Central memory CD8-positive, alpha-beta T cell (primary cell): Measurements from ENCODE around the gene DYNLRB2.

ENCODE experiments used
- ATAC-seq: fragments of 150-1000 bp; cut with Tn5 transposase; replicated peaks from 2 replicates; pipeline ENCODE4 v1.10.0; 2022; ENCODE audit warnings: mild to moderate bottlenecking, moderate FRiP score, moderate number of reproducible peaks; ENCODE audit not compliant: poor library complexity, severe bottlenecking; ENCODE audit errors: extremely low read depth
- DNase-seq, 2 donors: peaks; one replicate each; pipeline ENCODE4 v3.0.0; 2021; ENCODE audit warnings: low spot score in 2 of 2
- H3K27ac Mint-ChIP-seq: one replicate; pipeline ENCODE4 v1.8.0; 2022; ENCODE audit warnings: low read depth, mild to moderate bottlenecking, moderate library complexity, mixed read lengths
- H3K27me3 Mint-ChIP-seq: one replicate; pipeline ENCODE4 v1.8.0; 2022; ENCODE audit warnings: mixed read lengths
- H3K36me3 Mint-ChIP-seq: one replicate; pipeline ENCODE4 v1.8.0; 2022; ENCODE audit warnings: mild to moderate bottlenecking, moderate library complexity, mixed read lengths; ENCODE audit not compliant: insufficient read depth
- H3K4me1 Mint-ChIP-seq: one replicate; pipeline ENCODE4 v1.8.0; 2022; ENCODE audit warnings: mixed read lengths
- H3K4me3 Mint-ChIP-seq: one replicate; pipeline ENCODE4 v1.8.0; 2022; ENCODE audit warnings: mild to moderate bottlenecking, moderate library complexity, mixed read lengths
- H3K9me3 Mint-ChIP-seq: one replicate; pipeline ENCODE4 v1.8.0; 2022; ENCODE audit warnings: mixed read lengths

The DYNLRB2 gene

GRCh38 chr16:80540516-80541305 lies at the start of gene DYNLRB2:
DYNLRB2 (plus strand) TSS chr16:80540993; CDS start chr16:80541077, 84 bp downstream.
- H3K9me3 Mint-ChIP-seq: peaks cover 6% of the 10 kb centered on the region
- H3K27me3 Mint-ChIP-seq: no peaks in the 10 kb centered on the region
- ATAC-seq: peak; percentile 96
- peak within 1 kb of the TSS; percentile 83 for H3K4me3 Mint-ChIP-seq
- peaks cover 16% of the 10 kb centered on the region for H3K4me1 Mint-ChIP-seq
- DNase-seq: peak; percentile 83 to 90
- peaks cover 14% of the 10 kb centered on the region for H3K36me3 Mint-ChIP-seq
- peak within 1 kb of the TSS; percentile 95 for H3K27ac Mint-ChIP-seq

DNA sequence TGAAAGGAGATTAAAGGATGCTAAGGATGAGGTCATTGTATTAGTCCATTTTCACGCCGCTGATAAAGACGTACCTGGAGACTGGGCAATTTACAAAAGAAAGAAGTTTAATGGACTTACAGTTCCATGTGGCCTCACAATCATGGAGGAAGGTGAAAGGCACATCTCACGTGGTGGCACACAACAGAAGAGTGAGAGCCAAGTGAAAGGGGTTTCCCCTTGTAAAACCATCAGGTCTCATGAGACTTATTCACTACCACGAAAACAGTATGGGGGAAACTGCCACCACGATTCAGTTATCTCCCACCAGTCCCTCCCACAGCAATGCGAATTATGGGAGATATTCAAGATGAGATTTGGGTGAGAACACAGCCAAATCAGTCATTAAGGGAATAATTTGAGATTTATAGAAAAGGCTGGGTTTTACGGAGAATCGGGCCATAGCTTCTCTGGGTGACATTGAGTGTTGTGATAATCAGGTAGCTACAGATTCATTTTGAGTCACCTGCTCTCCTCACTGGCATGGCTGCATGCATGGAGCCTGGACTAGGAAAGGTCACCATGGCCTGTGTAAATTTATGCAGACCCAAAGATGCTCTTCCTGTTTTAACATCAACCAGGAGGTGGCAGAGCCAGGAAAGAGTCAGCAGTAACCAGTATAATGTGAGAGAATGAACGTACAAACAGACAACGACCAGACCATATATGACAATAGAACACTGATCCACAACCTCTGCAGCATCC lies 40.5 kb upstream of the DYNLRB2 start:
- H3K4me1 Mint-ChIP-seq: no peaks in the 10 kb centered on the region
- peaks cover 1% of the 10 kb centered on the region for H3K36me3 Mint-ChIP-seq
- no peaks in the 10 kb centered on the region for H3K9me3 Mint-ChIP-seq
- DNase-seq: no peak
- no peak overlapping the region for H3K4me3 Mint-ChIP-seq
- no peak for ATAC-seq
- H3K27ac Mint-ChIP-seq: no peak overlapping the region
- peaks cover 11% of the 10 kb centered on the region for H3K27me3 Mint-ChIP-seq

DNA sequence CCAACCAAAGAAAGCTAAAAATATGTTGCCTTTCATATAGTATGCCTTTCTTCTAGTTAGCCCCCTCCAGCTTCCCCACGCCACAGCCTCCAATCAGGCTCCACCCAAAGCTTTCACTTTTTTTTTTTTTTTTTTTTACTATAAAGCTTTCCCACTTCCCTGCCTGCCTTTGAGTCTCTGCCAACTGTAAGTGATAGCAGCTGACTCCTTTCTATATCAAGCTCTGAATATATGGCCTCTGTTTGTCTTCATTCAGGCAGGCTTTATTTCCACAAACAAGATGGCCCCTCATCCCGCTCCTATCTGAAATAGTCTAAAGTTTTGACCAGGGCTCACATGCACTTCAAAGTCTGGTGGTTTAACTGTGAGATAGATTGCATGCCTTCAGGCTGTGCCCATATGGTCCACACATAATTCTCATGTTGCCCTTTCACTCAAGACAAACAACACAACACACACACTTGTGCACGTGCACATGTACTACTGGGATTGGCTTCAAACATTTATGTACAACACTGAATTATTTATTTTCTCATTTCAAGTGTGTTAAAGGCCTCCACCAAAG lies 39.8 kb upstream of the DYNLRB2 start:
- ATAC-seq: no peak
- peaks cover 3% of the 10 kb centered on the region for H3K27me3 Mint-ChIP-seq

GRCh38 chr16:80503107-80503506 lies 37.7 kb upstream of the DYNLRB2 start:
- Mint-ChIP-seq H3K36me3 (no peaks in the 10 kb centered on the region), H3K4me3 (no peak overlapping the region), H3K27ac (no peak overlapping the region), H3K9me3 (no peaks in the 10 kb centered on the region), H3K27me3 (peaks cover 18% of the 10 kb centered on the region), H3K4me1 (no peaks in the 10 kb centered on the region)
- DNase-seq: no peak
- no peak for ATAC-seq

More for the DNA sequence above, 39.8 kb upstream of the DYNLRB2 start:
- H3K4me3 Mint-ChIP-seq: no peak overlapping the region
- no peak for DNase-seq
- H3K9me3 Mint-ChIP-seq: no peaks in the 10 kb centered on the region
- H3K4me1 Mint-ChIP-seq: no peaks in the 10 kb centered on the region
- no peak overlapping the region for H3K27ac Mint-ChIP-seq
- peaks cover 1% of the 10 kb centered on the region for H3K36me3 Mint-ChIP-seq

GRCh38 chr16:80507538-80507937 lies 33.3 kb upstream of the DYNLRB2 start:
- H3K27ac Mint-ChIP-seq: no peak overlapping the region
- DNase-seq (no peak), ATAC-seq (no peak)
- no peaks in the 10 kb centered on the region for H3K9me3 Mint-ChIP-seq
- H3K4me3 Mint-ChIP-seq: no peak overlapping the region
- no peaks in the 10 kb centered on the region for H3K36me3 Mint-ChIP-seq
- H3K4me1 Mint-ChIP-seq: no peaks in the 10 kb centered on the region
- peaks cover 45% of the 10 kb centered on the region for H3K27me3 Mint-ChIP-seq

DNA sequence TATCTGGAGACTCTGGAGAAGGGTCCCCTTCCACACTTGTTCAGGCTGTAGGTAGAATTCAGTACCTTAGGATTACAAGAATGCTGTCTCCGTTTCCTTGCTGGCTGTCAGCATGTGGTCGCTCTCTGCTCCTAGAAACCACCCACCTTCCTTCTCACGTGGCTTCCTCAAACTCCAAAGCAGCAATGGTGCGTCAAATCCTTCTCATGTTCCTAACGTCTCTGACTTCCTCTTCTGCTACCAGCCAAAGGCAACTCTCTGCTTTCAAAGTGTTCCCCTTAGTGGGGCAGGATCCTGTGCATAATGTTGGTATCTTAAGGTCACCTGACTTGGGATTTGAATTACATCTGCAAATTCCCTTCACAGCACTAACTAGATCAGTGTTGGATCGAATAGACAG lies 30.9 kb upstream of the DYNLRB2 start:
- peaks cover 57% of the 10 kb centered on the region for H3K27me3 Mint-ChIP-seq
- no peaks in the 10 kb centered on the region for H3K36me3 Mint-ChIP-seq
- no peak for ATAC-seq
- H3K4me1 Mint-ChIP-seq: no peaks in the 10 kb centered on the region
- H3K27ac Mint-ChIP-seq: no peak overlapping the region
- no peak overlapping the region for H3K4me3 Mint-ChIP-seq
- no peaks in the 10 kb centered on the region for H3K9me3 Mint-ChIP-seq
- no peak for DNase-seq

- no peaks in the 10 kb centered on the region for H3K4me1 Mint-ChIP-seq
- peaks cover 48% of the 10 kb centered on the region for H3K27me3 Mint-ChIP-seq
Observed at GRCh38 chr16:80511824-80512592, 28.8 kb upstream of the DYNLRB2 start.

GRCh38 chr16:80512593-80512853 lies 28.3 kb upstream of the DYNLRB2 start:
- no peaks in the 10 kb centered on the region for H3K4me1 Mint-ChIP-seq

More at GRCh38 chr16:80511824-80512592, 28.8 kb upstream of the DYNLRB2 start:
- Mint-ChIP-seq H3K27ac (no peak overlapping the region), H3K9me3 (no peaks in the 10 kb centered on the region), H3K4me3 (no peak overlapping the region), H3K36me3 (no peaks in the 10 kb centered on the region)
- DNase-seq (no peak), ATAC-seq (no peak)

DNA sequence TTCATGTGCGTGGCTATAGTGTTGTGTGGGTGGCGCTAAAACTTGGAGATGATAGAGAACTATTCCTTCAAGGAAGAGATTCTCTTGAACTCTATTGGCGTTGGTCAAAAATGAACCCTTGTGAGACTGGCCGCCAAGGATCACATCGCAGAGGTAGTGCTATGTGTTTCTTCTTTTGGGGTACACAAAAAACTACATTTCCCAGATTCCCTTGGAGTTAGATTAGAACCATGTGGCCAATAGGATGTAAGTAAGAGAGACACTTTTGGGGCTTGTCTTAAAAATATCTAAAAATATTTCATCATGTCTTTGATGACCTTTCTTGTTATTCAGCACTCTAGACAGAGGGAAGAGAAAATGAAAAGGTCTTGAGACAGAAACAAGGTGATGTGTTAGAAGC lies 25.4 kb upstream of the DYNLRB2 start:
- Mint-ChIP-seq H3K4me1 (peaks cover 16% of the 10 kb centered on the region), H3K27me3 (peaks cover 18% of the 10 kb centered on the region), H3K4me3 (no peak overlapping the region), H3K9me3 (no peaks in the 10 kb centered on the region), H3K27ac (no peak overlapping the region), H3K36me3 (no peaks in the 10 kb centered on the region)
- ATAC-seq: no peak
- DNase-seq: no peak

More at GRCh38 chr16:80512593-80512853, 28.3 kb upstream of the DYNLRB2 start:
- DNase-seq (no peak), ATAC-seq (no peak)
- no peaks in the 10 kb centered on the region for H3K36me3 Mint-ChIP-seq
- H3K9me3 Mint-ChIP-seq: no peaks in the 10 kb centered on the region
- no peak overlapping the region for H3K27ac Mint-ChIP-seq
- H3K27me3 Mint-ChIP-seq: peaks cover 43% of the 10 kb centered on the region
- H3K4me3 Mint-ChIP-seq: no peak overlapping the region

GRCh38 chr16:80517846-80518245 lies 22.9 kb upstream of the DYNLRB2 start:
- H3K36me3 Mint-ChIP-seq: no peaks in the 10 kb centered on the region
- no peak for DNase-seq
- H3K4me1 Mint-ChIP-seq: peaks cover 16% of the 10 kb centered on the region
- no peak for ATAC-seq
- no peak overlapping the region for H3K4me3 Mint-ChIP-seq
- no peak overlapping the region for H3K27ac Mint-ChIP-seq
- H3K9me3 Mint-ChIP-seq: no peaks in the 10 kb centered on the region
- peaks cover 12% of the 10 kb centered on the region for H3K27me3 Mint-ChIP-seq

- Mint-ChIP-seq H3K4me3 (peak overlapping the region; percentile 71), H3K9me3 (no peaks in the 10 kb centered on the region), H3K4me1 (peaks cover 16% of the 10 kb centered on the region), H3K27ac (no peak overlapping the region), H3K27me3 (peaks cover 12% of the 10 kb centered on the region), H3K36me3 (no peaks in the 10 kb centered on the region)
- DNase-seq: peak in 1 of 2 donors; percentile 25
- peak; percentile 93 for ATAC-seq
Observed at GRCh38 chr16:80518436-80518835, 22.4 kb upstream of the DYNLRB2 start.

DNA sequence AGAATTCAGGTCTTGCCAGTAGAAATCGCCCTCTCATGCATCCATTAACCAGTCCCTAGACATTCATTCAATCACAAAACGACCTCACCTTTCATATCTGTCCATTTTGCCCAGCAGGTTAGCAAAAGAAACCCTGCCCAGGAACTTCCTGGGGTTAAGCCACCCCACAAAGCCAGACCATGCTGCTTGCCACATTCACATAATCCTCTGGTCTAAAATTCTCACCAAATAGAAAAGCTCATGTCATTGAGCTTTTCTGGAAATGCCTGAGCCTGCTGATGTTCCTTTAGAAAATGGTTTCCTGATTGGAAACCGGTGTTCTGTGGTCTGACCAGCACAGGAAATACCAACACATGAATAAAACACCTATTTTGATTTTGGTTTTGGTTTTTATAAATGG lies 21.6 kb upstream of the DYNLRB2 start:
- peaks cover 7% of the 10 kb centered on the region for H3K27me3 Mint-ChIP-seq
- DNase-seq: no peak
- H3K4me3 Mint-ChIP-seq: peak overlapping the region; percentile 71
- ATAC-seq: peak; percentile 12
- no peaks in the 10 kb centered on the region for H3K36me3 Mint-ChIP-seq
- peaks cover 16% of the 10 kb centered on the region for H3K4me1 Mint-ChIP-seq
- H3K27ac Mint-ChIP-seq: no peak overlapping the region
- H3K9me3 Mint-ChIP-seq: no peaks in the 10 kb centered on the region
